ENCODE measurements around the gene AMZ1. TPM values are rescaled to one million over a fixed set of nuclear protein-coding genes. Genes with fewer than 3 reads are reported as not detected.
"Not testable (repeated sequence)": the region's sequence is repeated elsewhere in the genome, so short reads cannot be mapped to it uniquely, and the experiment has no call there.

Gene AMZ1
- total RNA-seq, 2 donors from 2014 or later: 0.32 to 0.76 TPM

GRCh38 chr7:2727206-2727605, 39.2 kb downstream of the AMZ1 start:
- H3K4me1 Mint-ChIP-seq; H3K9me3 ChIP-seq (ENCODE audit: control insufficient read depth, low read length, poor library complexity, severe bottlenecking); ATAC-seq; H3K4me3 Mint-ChIP-seq; H3K27ac Mint-ChIP-seq; H3K27me3 Mint-ChIP-seq; H3K36me3 Mint-ChIP-seq (ENCODE audit: low read depth); DNase-seq: not testable (repeated sequence)

- no peak for DNase-seq
- Mint-ChIP-seq H3K36me3 (ENCODE audit: low read depth) (peaks cover 2% of the 10 kb centered on the region), H3K27ac (no peak overlapping the region)
Observed at GRCh38 chr7:2728316-2729030, 40.5 kb downstream of the AMZ1 start.

DNA sequence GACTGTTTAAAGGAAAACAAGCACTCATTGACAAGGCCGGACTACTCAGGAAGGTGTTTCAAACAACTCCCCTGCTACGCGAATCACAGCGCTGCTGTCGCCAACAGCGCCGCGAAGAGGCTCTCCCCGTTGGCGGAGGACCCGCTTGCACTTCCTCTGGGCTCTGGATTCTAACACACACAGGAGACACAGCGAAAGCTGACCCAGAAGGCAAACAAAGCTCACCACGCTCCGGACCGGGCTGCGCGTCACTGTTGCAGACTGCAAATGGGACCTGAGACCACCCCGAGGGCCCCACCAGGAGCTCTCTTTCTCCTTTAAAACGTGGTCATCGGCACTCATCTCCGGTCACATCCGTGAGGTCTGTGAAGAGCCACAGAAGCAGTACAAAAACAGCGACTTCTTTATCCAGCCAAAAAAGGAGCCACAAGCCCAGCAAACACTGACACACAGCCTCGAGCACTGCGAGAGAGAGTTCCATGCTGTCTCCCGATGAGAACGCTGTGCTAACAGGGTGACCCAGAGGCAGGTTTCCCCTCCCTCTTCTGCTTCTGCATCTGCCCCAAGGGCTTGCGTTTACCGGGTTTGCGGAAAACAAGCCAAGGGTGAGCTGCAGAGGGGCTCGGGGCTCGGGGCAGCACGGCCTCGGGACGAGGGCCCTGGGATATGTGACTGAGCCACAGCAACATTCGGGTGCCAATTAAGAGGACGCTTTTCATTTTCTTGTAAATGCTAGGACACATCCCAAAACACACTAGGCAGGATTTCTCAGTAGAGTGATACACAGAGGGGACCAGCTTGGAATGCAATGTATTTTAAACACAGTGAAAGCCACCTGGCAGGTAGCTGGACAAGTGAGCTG, 41.3 kb downstream of the AMZ1 start:
- no peak overlapping the region for H3K27ac Mint-ChIP-seq
- DNase-seq (no peak), ATAC-seq (no peak)
- H3K4me1 Mint-ChIP-seq: peaks cover 6% of the 10 kb centered on the region
- no peaks in the 10 kb centered on the region for H3K9me3 ChIP-seq (ENCODE audit: control insufficient read depth, low read length, poor library complexity, severe bottlenecking)
- H3K27me3 Mint-ChIP-seq: no peaks in the 10 kb centered on the region
- H3K4me3 Mint-ChIP-seq: no peak overlapping the region
- H3K36me3 Mint-ChIP-seq (ENCODE audit: low read depth): peaks cover 2% of the 10 kb centered on the region

More at GRCh38 chr7:2728316-2729030, 40.5 kb downstream of the AMZ1 start:
- no peaks in the 10 kb centered on the region for H3K9me3 ChIP-seq (ENCODE audit: control insufficient read depth, low read length, poor library complexity, severe bottlenecking)
- Mint-ChIP-seq H3K27me3 (no peaks in the 10 kb centered on the region), H3K4me3 (no peak overlapping the region), H3K4me1 (peaks cover 5% of the 10 kb centered on the region)
- ATAC-seq: no peak

DNA sequence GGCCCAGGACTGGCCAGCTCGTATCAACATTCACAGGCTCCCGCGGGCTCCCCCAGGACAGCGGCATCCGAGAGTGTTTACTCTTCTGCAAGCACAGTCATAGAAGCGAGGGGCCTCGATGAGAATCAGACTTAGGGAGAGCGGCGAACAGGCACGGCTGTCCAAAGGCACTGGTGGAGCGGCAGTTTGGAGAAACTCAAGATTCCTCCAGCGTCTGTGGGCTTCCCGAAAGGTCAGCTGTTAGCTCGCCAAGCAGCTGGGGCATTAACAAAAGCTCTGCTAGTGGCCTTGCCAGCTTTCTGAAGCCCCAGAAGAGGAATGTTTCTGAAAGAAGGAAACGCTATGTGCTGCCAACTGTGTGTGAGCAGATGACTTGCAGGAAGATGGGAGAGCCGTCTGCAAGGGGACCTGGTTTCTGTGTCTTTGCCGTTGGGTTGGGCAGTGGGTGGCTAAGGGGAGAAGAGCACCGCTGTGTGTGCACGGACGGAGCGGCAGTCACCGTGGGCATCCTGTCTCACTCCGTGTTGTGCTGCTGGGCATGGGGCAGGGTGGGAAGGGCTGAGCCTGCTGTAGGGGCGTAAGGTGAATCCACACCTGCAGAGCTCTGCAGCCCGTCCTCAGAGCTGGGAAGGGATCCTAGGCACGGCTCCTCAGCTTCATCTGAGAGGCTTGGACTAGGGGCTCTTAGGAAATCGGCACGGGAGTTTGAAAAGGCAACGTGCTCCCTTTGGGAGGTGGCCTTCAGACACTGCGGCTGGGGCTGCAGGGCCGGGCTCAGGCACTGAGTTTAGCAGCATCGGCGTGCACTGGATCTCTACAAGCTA, 42.1 kb downstream of the AMZ1 start:
- no peak for ATAC-seq
- peaks cover 9% of the 10 kb centered on the region for H3K4me1 Mint-ChIP-seq
- DNase-seq: no peak
- no peak overlapping the region for H3K4me3 Mint-ChIP-seq
- H3K27ac Mint-ChIP-seq: no peak overlapping the region
- peaks cover 2% of the 10 kb centered on the region for H3K36me3 Mint-ChIP-seq (ENCODE audit: low read depth)
- H3K27me3 Mint-ChIP-seq: no peaks in the 10 kb centered on the region
- H3K9me3 ChIP-seq (ENCODE audit: control insufficient read depth, low read length, poor library complexity, severe bottlenecking): no peaks in the 10 kb centered on the region

GRCh38 chr7:2730846-2731770, 43.1 kb downstream of the AMZ1 start:
- DNase-seq (no peak), ATAC-seq (no peak)
- Mint-ChIP-seq H3K27me3 (no peaks in the 10 kb centered on the region), H3K27ac (no peak overlapping the region), H3K4me1 (peaks cover 10% of the 10 kb centered on the region), H3K4me3 (no peak overlapping the region), H3K36me3 (ENCODE audit: low read depth) (peaks cover 2% of the 10 kb centered on the region)
- H3K9me3 ChIP-seq (ENCODE audit: control insufficient read depth, low read length, poor library complexity, severe bottlenecking): no peaks in the 10 kb centered on the region

DNA sequence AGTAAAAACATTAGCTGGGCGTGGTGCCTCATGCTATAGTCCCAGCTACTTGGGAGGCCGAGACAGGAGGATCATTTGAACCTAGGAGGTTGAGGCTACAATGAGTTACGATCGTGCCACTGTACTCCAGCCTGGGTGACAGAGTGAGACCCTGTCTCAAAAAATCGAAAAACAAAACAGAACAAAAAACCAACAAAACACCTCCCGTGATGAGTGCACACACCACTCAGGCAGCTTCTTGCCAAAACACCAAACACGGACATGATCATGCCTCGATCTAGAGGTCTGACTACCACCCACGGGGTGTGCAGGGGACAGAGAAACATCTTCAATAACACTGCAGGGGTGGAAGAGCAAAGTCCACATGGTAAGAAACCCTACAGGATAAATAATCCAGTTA, 44.4 kb downstream of the AMZ1 start:
- Mint-ChIP-seq H3K36me3 (ENCODE audit: low read depth) (peaks cover 2% of the 10 kb centered on the region), H3K4me3 (no peak overlapping the region), H3K4me1 (peaks cover 13% of the 10 kb centered on the region), H3K27ac (no peak overlapping the region), H3K27me3 (no peaks in the 10 kb centered on the region)
- no peaks in the 10 kb centered on the region for H3K9me3 ChIP-seq (ENCODE audit: control insufficient read depth, low read length, poor library complexity, severe bottlenecking)
- no peak for DNase-seq
- ATAC-seq: no peak

GRCh38 chr7:2732959-2733584, 45.1 kb downstream of the AMZ1 start:
- H3K9me3 ChIP-seq (ENCODE audit: control insufficient read depth, low read length, poor library complexity, severe bottlenecking): no peaks in the 10 kb centered on the region
- Mint-ChIP-seq H3K4me1 (peaks cover 13% of the 10 kb centered on the region), H3K36me3 (ENCODE audit: low read depth) (peaks cover 2% of the 10 kb centered on the region), H3K27ac (no peak overlapping the region), H3K4me3 (no peak overlapping the region), H3K27me3 (no peaks in the 10 kb centered on the region)
- DNase-seq (no peak), ATAC-seq (no peak)

GRCh38 chr7:2734084-2734686, 46.2 kb downstream of the AMZ1 start:
- peak overlapping the region; percentile 56 for H3K27ac Mint-ChIP-seq

DNA sequence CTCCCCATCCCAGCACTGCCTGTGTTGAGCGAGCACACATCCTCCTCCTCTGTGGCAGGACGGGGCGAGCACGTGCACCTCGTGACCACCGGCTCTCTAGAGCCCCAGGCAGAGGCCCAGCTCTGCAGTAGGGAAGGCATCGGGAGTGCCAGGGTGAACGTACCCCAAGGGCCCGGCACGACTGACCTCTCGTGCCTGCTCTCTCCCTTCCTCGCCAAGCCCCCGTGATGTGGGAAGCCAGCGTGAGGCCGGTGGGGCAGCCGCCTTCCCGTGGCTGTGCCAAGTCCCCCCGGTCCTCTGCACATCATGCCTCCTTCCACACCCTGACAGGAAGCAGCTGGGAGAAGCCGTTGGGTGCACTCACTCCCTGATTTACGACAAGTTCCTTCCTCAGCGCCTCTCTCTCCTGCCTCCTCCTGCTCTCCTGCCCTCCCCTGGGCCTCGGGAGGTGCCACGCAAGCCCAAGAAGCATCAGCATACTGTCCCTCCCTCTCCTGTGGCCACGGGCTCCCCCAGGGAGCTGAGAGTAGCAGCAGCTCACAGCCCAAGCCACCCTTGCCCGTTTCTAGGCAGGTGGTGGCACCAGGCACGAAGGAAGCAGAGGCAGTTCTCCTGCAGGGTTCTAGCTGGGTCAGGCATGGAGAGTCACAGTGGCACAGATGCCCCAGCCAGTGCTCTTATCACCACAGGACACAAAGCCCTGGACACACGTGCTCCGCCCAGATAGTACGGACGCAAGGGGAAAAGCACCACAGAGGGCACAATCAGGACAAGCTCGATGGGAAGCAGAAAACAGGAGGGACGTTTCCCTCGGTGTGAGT, 47.0 kb downstream of the AMZ1 start:
- ATAC-seq: no peak
- peaks cover 13% of the 10 kb centered on the region for H3K4me1 Mint-ChIP-seq
- H3K9me3 ChIP-seq (ENCODE audit: control insufficient read depth, low read length, poor library complexity, severe bottlenecking): no peaks in the 10 kb centered on the region
- no peak for DNase-seq
- no peaks in the 10 kb centered on the region for H3K27me3 Mint-ChIP-seq
- H3K27ac Mint-ChIP-seq: peak overlapping the region; percentile 19
- no peak overlapping the region for H3K4me3 Mint-ChIP-seq
- H3K36me3 Mint-ChIP-seq (ENCODE audit: low read depth): peaks cover 2% of the 10 kb centered on the region

More at GRCh38 chr7:2734084-2734686, 46.2 kb downstream of the AMZ1 start:
- ATAC-seq (no peak), DNase-seq (no peak)
- no peaks in the 10 kb centered on the region for H3K9me3 ChIP-seq (ENCODE audit: control insufficient read depth, low read length, poor library complexity, severe bottlenecking)
- H3K36me3 Mint-ChIP-seq (ENCODE audit: low read depth): peaks cover 2% of the 10 kb centered on the region
- no peak overlapping the region for H3K4me3 Mint-ChIP-seq
- peaks cover 13% of the 10 kb centered on the region for H3K4me1 Mint-ChIP-seq
- no peaks in the 10 kb centered on the region for H3K27me3 Mint-ChIP-seq

- Mint-ChIP-seq H3K4me1 (peaks cover 11% of the 10 kb centered on the region), H3K27me3 (no peaks in the 10 kb centered on the region), H3K27ac (no peak overlapping the region), H3K36me3 (ENCODE audit: low read depth) (no peaks in the 10 kb centered on the region), H3K4me3 (no peak overlapping the region)
- ATAC-seq (no peak), DNase-seq (no peak)
- H3K9me3 ChIP-seq (ENCODE audit: control insufficient read depth, low read length, poor library complexity, severe bottlenecking): no peaks in the 10 kb centered on the region
Observed at GRCh38 chr7:2735744-2736143, 47.7 kb downstream of the AMZ1 start.

GRCh38 chr7:2736411-2736914, 48.5 kb downstream of the AMZ1 start:
- no peaks in the 10 kb centered on the region for H3K9me3 ChIP-seq (ENCODE audit: control insufficient read depth, low read length, poor library complexity, severe bottlenecking)
- no peak for ATAC-seq
- H3K4me3 Mint-ChIP-seq: no peak overlapping the region
- no peak overlapping the region for H3K27ac Mint-ChIP-seq
- H3K36me3 Mint-ChIP-seq (ENCODE audit: low read depth): no peaks in the 10 kb centered on the region
- H3K4me1 Mint-ChIP-seq: peaks cover 11% of the 10 kb centered on the region
- no peaks in the 10 kb centered on the region for H3K27me3 Mint-ChIP-seq
- DNase-seq: no peak

Measured in T-helper 17 cell (primary cell).